Measurements from ENCODE around the gene ATP6V0E2.
"Not testable (repeated sequence)": the region's sequence is repeated elsewhere in the genome, so short reads cannot be mapped to it uniquely, and the experiment has no call there.

Gene ATP6V0E2

DNA sequence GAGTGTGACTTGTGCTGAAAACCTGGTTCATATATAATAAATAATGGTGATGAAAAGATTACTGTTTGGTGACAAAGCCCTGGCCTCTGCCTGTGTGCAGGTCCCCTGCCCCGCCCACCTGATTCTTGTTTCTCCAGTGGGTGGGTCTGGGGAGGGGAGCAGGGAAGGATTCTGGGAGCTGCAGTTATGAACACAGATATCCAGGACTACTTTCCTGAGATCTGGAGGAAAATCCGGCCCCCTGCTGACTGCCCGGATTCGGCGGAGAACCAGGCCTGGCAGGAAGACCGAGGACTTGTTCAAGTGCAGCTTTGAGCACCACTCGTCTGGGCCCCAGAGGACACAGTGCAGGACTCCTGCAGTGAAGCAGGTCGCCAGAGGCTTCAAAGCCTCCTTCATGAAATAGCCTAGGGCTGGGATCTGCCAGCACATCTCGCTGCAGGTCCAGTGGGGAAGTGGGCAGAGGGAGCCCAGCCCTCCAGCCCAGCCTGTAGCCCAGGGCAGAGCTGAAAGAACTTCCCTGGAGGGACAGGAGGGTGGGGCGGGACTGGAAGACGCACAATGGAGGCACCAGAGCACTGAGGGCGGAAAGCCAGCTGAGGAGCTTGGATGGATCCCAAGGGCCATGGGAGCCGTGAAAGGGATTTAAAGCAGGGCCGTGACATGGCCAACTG is 7.0 kb downstream of the ATP6V0E2 start:
- DNase-seq = no peak

DNA sequence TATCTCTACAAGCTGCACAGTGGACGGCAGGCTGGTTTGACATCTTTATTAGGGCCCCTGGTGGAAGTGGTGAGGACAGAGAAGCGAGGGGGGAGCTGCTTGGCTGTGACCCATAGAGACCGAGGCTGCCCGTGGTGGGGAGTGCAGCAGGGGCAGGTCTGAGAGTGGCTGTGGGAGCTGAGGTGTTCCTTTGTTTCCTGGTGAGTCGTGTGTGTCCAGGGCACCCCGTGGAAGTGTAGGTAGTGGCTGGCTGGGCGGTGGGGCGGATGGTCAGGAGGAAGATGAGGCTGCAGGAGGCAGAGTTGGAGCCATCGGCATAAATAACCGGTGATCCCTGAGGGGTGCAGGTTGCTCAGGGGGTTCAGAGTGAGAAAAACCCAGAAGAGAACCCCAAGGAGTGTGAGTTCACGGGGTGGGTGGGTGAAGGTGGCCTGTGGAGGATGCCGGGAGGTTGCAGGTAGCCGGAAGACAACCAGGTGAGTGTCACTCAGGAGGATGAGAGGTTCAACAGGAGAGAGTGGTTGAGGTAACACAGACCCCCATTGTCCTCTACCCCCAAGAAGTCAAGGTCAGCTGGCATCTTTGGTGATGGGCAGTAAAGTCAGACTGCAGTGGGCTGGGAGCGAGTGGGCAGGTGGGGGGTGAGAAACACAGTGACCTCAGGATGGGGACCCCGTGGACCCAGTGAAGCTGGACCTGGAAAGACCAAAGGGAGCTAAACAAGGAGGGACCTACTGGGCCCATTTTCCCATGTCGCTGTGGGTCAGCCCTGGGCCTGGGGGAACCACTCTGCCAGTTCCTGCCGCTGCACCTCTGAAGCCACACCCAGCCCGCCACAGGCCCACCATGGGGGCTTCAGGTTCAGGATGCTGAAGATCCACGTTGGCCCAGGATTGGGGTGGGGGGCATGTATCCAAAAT is 7.8 kb downstream of the ATP6V0E2 start:
- DNase-seq = no peak

GRCh38 chr7:149882248-149883047 is 8.7 kb downstream of the ATP6V0E2 start:
- no peak for DNase-seq

- DNase-seq = no peak
Observed at GRCh38 chr7:149883048-149883438, 9.3 kb downstream of the ATP6V0E2 start.

GRCh38 chr7:149883452-149883861 is 9.7 kb downstream of the ATP6V0E2 start:
- DNase-seq = peak; percentile 10

GRCh38 chr7:149884016-149884415 is 10.2 kb downstream of the ATP6V0E2 start:
- no peak for DNase-seq

DNA sequence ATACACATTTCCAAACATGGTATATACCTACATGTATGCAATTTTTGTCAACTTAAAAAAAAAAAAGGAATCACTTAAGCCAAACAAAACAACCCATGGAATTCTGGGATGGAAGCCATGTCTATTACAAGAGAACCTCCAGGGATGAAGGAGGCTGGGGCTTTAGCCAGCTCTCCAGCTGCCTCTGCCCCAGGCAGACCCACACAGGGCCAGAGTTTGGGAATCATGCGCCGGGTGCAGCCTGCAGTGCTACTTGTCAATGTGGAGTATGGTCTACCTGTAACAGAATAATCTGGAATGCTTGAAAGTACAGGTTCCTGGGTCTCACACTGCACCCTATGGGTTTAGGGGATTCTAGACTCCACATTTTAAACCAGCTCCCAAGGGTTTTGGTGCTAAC is 10.8 kb downstream of the ATP6V0E2 start:
- no peak for DNase-seq

DNA sequence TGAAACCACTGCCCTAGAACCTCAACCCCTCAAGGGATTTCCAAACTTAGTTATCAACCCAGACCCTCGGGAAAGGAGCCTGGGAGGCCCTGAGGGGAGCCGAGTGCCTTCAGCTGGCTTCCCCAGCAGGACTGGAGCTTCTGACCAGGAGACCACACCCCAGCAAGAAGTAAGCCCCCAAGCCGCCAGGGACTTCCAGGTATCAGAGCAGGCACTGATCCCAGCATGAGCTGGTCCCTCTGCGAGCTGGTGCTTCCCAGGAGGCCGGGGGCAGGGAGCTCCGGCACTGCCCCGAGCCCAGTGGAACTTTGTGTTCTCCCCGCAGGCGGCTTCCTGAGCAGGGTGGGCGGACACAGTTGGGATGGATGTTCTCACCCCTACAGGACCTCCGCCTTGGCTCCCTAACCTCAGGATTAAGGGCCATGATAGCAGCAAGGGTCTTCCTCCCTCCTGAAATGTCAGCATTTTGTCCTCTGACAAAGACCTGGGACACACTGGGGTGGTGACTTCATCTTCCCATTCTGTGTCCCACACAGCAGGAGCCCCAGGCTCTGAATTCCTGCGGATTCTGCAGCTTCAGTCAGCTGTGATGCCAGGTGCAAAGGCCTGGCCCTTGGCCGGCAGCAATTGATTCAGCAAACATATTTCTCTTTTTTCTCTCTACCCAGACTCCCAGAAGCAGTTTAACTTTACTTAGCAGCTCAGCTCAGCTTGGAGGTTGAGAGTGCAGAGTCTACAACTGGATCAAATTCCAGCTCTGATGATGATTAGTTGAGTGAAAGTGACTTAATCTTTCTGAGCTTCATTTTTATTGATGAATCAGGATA is 11.6 kb downstream of the ATP6V0E2 start:
- no peak for DNase-seq

GRCh38 chr7:149886018-149886415 is 12.2 kb downstream of the ATP6V0E2 start:
- DNase-seq = no peak

DNA sequence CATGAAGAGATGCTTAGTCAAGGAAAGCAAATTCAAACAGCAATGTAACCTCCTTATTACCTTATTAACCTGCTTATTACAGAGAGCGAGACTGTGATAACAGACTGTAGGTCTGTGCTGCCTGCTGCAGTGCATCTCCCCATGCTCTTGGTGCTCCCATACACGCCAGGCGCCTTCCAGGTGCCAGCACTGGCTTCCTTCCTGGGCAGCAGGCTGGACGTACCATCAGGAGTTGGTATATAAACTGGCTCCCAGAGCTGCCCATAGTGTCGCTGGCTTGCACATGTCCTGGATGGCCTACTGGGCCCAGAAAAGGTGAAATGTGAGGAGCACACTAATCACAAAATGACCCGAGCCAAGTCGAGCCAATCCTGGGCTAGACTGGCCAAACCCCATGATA is 13.5 kb downstream of the ATP6V0E2 start:
- DNase-seq = no peak

DNA sequence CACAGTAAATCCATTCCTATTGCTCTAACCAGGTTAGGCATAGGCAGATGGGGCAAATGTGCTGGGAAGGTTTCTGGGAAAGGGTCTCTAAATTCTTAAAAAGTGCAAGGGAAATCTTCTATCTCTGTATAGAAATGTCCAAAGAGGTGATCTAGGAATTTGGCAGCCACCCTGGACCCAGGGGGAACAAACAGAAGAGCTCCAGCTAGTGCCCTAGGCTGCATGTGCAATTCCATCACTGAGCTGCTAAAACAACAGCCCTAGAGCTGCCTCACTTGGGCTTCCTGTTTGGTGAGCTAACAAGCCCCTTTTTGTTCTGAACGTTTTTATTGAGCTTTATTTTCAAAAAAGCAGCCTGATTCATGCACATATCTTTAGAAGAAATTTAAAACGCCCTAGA is 16.9 kb downstream of the ATP6V0E2 start:
- not testable (repeated sequence) for DNase-seq

DNA sequence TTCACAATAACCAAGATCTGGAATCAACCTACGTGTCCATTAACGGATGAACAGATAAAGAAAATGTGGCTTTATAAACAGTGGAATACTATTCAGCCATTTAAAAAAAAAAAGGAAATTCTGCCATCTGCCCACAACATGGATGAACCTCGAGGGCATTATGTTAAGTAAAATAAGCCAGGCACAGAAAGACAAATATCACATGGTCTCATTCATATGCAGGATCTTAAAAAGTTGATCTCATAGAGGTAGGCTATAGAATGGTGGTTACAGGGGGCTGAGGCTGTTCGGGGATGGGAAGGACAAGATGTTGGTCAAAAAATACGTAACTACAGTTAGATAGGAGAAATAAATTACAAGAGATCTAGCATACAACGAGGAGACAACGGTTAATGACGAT is 21.2 kb downstream of the ATP6V0E2 start:
- DNase-seq = not testable (repeated sequence)

DNA sequence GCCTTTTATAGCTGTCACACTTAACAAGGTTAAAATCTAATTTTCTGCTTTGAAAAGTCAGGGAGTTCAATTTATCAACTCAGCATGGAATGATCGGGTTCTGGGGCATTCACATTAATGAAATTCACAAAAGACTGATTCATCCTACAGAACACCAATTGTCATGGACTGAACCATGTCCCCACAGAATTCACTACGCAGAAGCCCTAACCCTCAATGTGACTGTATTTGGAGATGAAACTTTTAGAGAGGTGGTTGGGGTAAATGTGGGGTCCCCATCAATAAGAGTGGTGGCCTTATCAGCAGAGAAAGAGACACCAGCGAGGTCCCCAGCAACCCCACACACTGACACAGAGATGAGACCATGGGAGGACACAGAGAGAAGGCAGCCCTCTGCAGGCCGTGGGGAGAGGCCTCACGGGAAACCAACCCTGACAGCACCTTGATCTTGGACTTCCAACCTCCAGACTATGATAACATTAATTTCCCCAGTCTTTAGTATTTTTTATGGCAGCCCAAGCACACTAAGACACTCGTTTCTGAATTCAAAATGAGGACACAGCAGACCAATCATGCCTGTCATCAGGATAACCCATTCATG is 34.1 kb downstream of the ATP6V0E2 start:
- not testable (repeated sequence) for DNase-seq

- not testable (repeated sequence) for DNase-seq
Observed at GRCh38 chr7:149910219-149910618, 36.5 kb downstream of the ATP6V0E2 start.

DNA sequence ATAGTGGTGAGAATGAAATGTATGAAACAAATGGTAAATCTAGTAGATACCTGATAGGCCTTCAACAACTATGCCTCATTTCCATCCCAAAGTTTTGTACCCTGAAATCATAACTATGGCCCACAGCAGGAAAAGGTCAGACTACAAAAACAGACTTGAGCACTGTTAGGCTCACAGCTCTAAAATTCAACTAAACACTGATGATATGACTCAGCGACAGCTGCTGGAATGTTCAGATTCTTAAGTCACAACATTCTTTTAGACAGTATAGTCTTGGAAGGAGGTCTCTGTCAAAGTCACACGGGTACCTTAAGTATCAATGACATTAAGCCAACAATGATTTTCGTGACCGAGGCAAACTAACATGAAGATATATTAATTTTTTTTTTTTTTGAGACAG is 38.4 kb downstream of the ATP6V0E2 start:
- not testable (repeated sequence) for DNase-seq

DNA sequence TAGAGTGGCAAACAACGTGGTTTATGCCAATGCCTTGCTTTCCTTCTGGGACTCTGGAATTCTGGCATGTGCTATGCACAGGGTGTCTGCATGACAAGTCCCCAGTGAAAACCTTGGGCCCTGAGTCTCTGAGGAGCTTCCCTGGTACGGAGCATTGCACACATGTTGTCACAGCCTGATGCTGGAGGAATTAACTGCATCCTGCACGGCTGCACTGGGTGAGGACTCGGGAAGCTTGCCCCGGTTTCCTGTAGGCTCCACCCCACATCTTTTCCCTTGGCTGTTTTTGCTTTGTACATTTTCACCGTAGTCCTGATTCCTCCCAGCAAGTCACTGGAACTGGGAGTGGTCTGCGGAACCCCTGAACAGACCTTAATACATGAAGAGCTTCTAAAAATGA is 52.6 kb downstream of the ATP6V0E2 start:
- not testable (repeated sequence) for DNase-seq

Measured in NCI-H1417 treated with DMSO at 0.1 percent for 48 hours (cell line).